Natural killer cell treated with Interleukin-12 subunit alpha and Interleukin-12 subunit beta and Interleukin-15 and Interleukin-18, amount 100 ng/mL, for 72 hours (primary cell): ENCODE data around the gene ASAH2B. TPM values are rescaled to one million over a fixed set of nuclear protein-coding genes. Genes with fewer than 3 reads are reported as not detected.
A peak's percentile ranks its signal among the peaks of the same experiment; 100 is the strongest.
"Not testable (repeated sequence)": the region's sequence is repeated elsewhere in the genome, so short reads cannot be mapped to it uniquely, and the experiment has no call there.

Source experiments
- ATAC-seq, 2 donors: fragments of 150-1000 bp; cut with Tn5 transposase in 1 of 2; sonication (Bioruptor Pico), chemical (Tn5 transposase) in 1 of 2; 2 replicates each; pipeline ENCODE4 v1.10.0; 2021
- DNase-seq: peaks from one replicate; pipeline ENCODE4 v3.0.0; 2022; ENCODE audit warnings: low spot score
- H3K27ac Mint-ChIP-seq, 2 donors: 1 replicate in 1 of 2; 2 replicates in 1 of 2; pipeline ENCODE4 v1.8.0; 2022; ENCODE audit warnings: mixed read lengths in 2 of 2, mild to moderate bottlenecking in 1 of 2, moderate library complexity in 1 of 2
- H3K27me3 Mint-ChIP-seq, 2 donors: 1 replicate in 1 of 2; 2 replicates in 1 of 2; pipeline ENCODE4 v1.8.0; 2022; ENCODE audit warnings: mixed read lengths in 2 of 2
- H3K36me3 Mint-ChIP-seq: one replicate; pipeline ENCODE4 v1.8.0; 2022; ENCODE audit warnings: mixed read lengths
- H3K4me1 Mint-ChIP-seq, 2 donors: 1 replicate in 1 of 2; 2 replicates in 1 of 2; pipeline ENCODE4 v1.8.0; 2022; ENCODE audit warnings: low read depth in 2 of 2, mixed read lengths in 2 of 2, mild to moderate bottlenecking in 1 of 2
- H3K4me3 Mint-ChIP-seq: one replicate; pipeline ENCODE4 v1.8.0; 2022; ENCODE audit warnings: mixed read lengths
- H3K9me3 Mint-ChIP-seq: 2 replicates; pipeline ENCODE4 v1.8.0; 2022; ENCODE audit warnings: mixed read lengths
- total RNA-seq, 2 donors: library from RNA; stranded (reverse); gene quantifications; one replicate each; pipeline ENCODE4 v1.2.3, GENCODE V29; 2022

ASAH2B gene
- 1 to 10 TPM; 3.4 to 5.2 TPM for total RNA-seq

- Mint-ChIP-seq H3K36me3 (no peaks in the 10 kb centered on the region), H3K27ac (peak within 1 kb of the TSS; percentile 76 to 96), H3K4me1 (peaks cover 17 to 24% of the 10 kb centered on the region in 2 donors), H3K9me3 (no peaks in the 10 kb centered on the region), H3K4me3 (peak within 1 kb of the TSS; percentile 92), H3K27me3 (peaks cover 4 to 5% of the 10 kb centered on the region in 2 donors)
- ATAC-seq (peak; percentile 84), DNase-seq (peak; percentile 73)
Measured at GRCh38 chr10:50739618-50740292, at the start of gene ASAH2B. Gene ASAH2B (plus strand): TSS chr10:50739936. CDS start chr10:50745131, 5,195 bp downstream.

- not testable (repeated sequence) for H3K27me3 Mint-ChIP-seq, H3K4me1 Mint-ChIP-seq, H3K9me3 Mint-ChIP-seq, H3K36me3 Mint-ChIP-seq, DNase-seq, ATAC-seq, H3K27ac Mint-ChIP-seq, H3K4me3 Mint-ChIP-seq
Measured at GRCh38 chr10:50697819-50698218, 41.9 kb upstream of the ASAH2B start.

- H3K36me3 Mint-ChIP-seq, DNase-seq, H3K9me3 Mint-ChIP-seq, H3K27ac Mint-ChIP-seq, ATAC-seq, H3K4me1 Mint-ChIP-seq, H3K4me3 Mint-ChIP-seq, H3K27me3 Mint-ChIP-seq: not testable (repeated sequence)
Measured at GRCh38 chr10:50701947-50702346, 37.8 kb upstream of the ASAH2B start.

GRCh38 chr10:50702997-50703396 is 36.7 kb upstream of the ASAH2B start:
- ATAC-seq, H3K27me3 Mint-ChIP-seq, H3K4me3 Mint-ChIP-seq, H3K27ac Mint-ChIP-seq, DNase-seq, H3K9me3 Mint-ChIP-seq, H3K4me1 Mint-ChIP-seq, H3K36me3 Mint-ChIP-seq: not testable (repeated sequence)

- not testable (repeated sequence) for DNase-seq, H3K27me3 Mint-ChIP-seq, H3K36me3 Mint-ChIP-seq, H3K27ac Mint-ChIP-seq, H3K4me1 Mint-ChIP-seq, ATAC-seq, H3K9me3 Mint-ChIP-seq, H3K4me3 Mint-ChIP-seq
Measured at GRCh38 chr10:50704436-50705079, 35.2 kb upstream of the ASAH2B start.

- not testable (repeated sequence) for H3K9me3 Mint-ChIP-seq, H3K36me3 Mint-ChIP-seq, H3K27ac Mint-ChIP-seq, H3K4me3 Mint-ChIP-seq, ATAC-seq, DNase-seq, H3K27me3 Mint-ChIP-seq, H3K4me1 Mint-ChIP-seq
Measured at GRCh38 chr10:50706006-50706405, 33.7 kb upstream of the ASAH2B start.

- H3K4me1 Mint-ChIP-seq, ATAC-seq, H3K9me3 Mint-ChIP-seq, H3K4me3 Mint-ChIP-seq, H3K27ac Mint-ChIP-seq, H3K27me3 Mint-ChIP-seq, H3K36me3 Mint-ChIP-seq, DNase-seq: not testable (repeated sequence)
Measured at GRCh38 chr10:50710241-50710640, 29.5 kb upstream of the ASAH2B start.

- not testable (repeated sequence) for H3K4me3 Mint-ChIP-seq, ATAC-seq, H3K36me3 Mint-ChIP-seq, DNase-seq, H3K4me1 Mint-ChIP-seq, H3K9me3 Mint-ChIP-seq, H3K27ac Mint-ChIP-seq
- H3K27me3 Mint-ChIP-seq, result peaks cover 29 to 56% of the 10 kb centered on the region in 2 donors
Measured at GRCh38 chr10:50723812-50724211, 15.9 kb upstream of the ASAH2B start.

GRCh38 chr10:50728112-50728511 is 11.6 kb upstream of the ASAH2B start:
- ATAC-seq, H3K27ac Mint-ChIP-seq, H3K36me3 Mint-ChIP-seq, H3K4me1 Mint-ChIP-seq, DNase-seq, H3K4me3 Mint-ChIP-seq, H3K9me3 Mint-ChIP-seq: not testable (repeated sequence)
- H3K27me3 Mint-ChIP-seq, result peaks cover 30 to 57% of the 10 kb centered on the region in 2 donors

GRCh38 chr10:50738987-50739617 is 634 bp upstream of the ASAH2B start:
- DNase-seq, H3K36me3 Mint-ChIP-seq, H3K9me3 Mint-ChIP-seq: not testable (repeated sequence)
- H3K27me3 Mint-ChIP-seq, result peaks cover 11% of the 10 kb centered on the region in 2 donors
- peak; percentile 20 to 22 for ATAC-seq
- H3K4me3 Mint-ChIP-seq, result peak overlapping the region; percentile 92
- H3K4me1 Mint-ChIP-seq, result peaks cover 17 to 24% of the 10 kb centered on the region in 2 donors
- peak overlapping the region; percentile 76 to 96 for H3K27ac Mint-ChIP-seq

GRCh38 chr10:50740293-50740648 is 535 bp downstream of the ASAH2B start:
- Mint-ChIP-seq H3K4me3 (peak overlapping the region; percentile 92), H3K36me3 (no peaks in the 10 kb centered on the region), H3K27me3 (peaks cover 0 to 4% of the 10 kb centered on the region in 2 donors), H3K27ac (peak overlapping the region; percentile 76 to 96), H3K9me3 (no peaks in the 10 kb centered on the region), H3K4me1 (peaks cover 17 to 24% of the 10 kb centered on the region in 2 donors)
- DNase-seq, result peak; percentile 60
- ATAC-seq, result peak; percentile 56 to 72

- not testable (repeated sequence) for DNase-seq, ATAC-seq, H3K36me3 Mint-ChIP-seq, H3K9me3 Mint-ChIP-seq, H3K27ac Mint-ChIP-seq, H3K27me3 Mint-ChIP-seq, H3K4me3 Mint-ChIP-seq
- peaks cover 17 to 22% of the 10 kb centered on the region in 2 donors for H3K4me1 Mint-ChIP-seq
Measured at GRCh38 chr10:50742820-50743219, 3.1 kb downstream of the ASAH2B start.

GRCh38 chr10:50766774-50767513 is 27.2 kb downstream of the ASAH2B start:
- not testable (repeated sequence) for H3K9me3 Mint-ChIP-seq, ATAC-seq, H3K27me3 Mint-ChIP-seq, H3K36me3 Mint-ChIP-seq, H3K27ac Mint-ChIP-seq, H3K4me3 Mint-ChIP-seq, DNase-seq, H3K4me1 Mint-ChIP-seq

GRCh38 chr10:50772042-50772441 is 32.3 kb downstream of the ASAH2B start:
- not testable (repeated sequence) for ATAC-seq, H3K27me3 Mint-ChIP-seq, H3K4me3 Mint-ChIP-seq, DNase-seq, H3K4me1 Mint-ChIP-seq, H3K36me3 Mint-ChIP-seq, H3K27ac Mint-ChIP-seq, H3K9me3 Mint-ChIP-seq
